Bronchial epithelial cell (primary cell): Measurements from ENCODE around the gene SLC25A40. TPM values are rescaled to one million over a fixed set of nuclear protein-coding genes. Genes with fewer than 3 reads are reported as not detected.
"Not testable (repeated sequence)": the region's sequence is repeated elsewhere in the genome, so short reads cannot be mapped to it uniquely, and the experiment has no call there.

ENCODE experiments used
- DNase-seq: peaks from one replicate; pipeline ENCODE4 v3.0.0-alpha.2; 2010; ENCODE audit warnings: low read depth
- FAIRE-seq: peaks from 2 replicates; lab custom pipeline; 2011; peaks lifted over from hg19 to GRCh38; lab: Jason Lieb, UNC
- H3K27me3 ChIP-seq: 2 replicates; pipeline ENCODE4 v1.5.1; 2011; ENCODE audit warnings: low read length; ENCODE audit not compliant: control insufficient read depth, insufficient read depth
- H3K36me3 ChIP-seq: 2 replicates; pipeline ENCODE4 v1.5.1; 2011; ENCODE audit warnings: low read length; ENCODE audit not compliant: control insufficient read depth, insufficient read depth
- H3K4me3 ChIP-seq: 2 replicates; pipeline ENCODE4 v1.5.1; 2011; ENCODE audit warnings: mild to moderate bottlenecking, low read depth, low read length, control low read depth
- CTCF ChIP-seq: IDR thresholded peaks from 2 replicates; pipeline ENCODE4 v1.5.1; 2011; ENCODE audit warnings: mild to moderate bottlenecking, moderate library complexity, low read length, control low read depth, inconsistent platforms; ENCODE audit not compliant: insufficient read depth, severe bottlenecking
- total RNA-seq: library from RNA; depleted of rRNA; stranded (reverse); fragments of >200 nt; gene quantifications from 2 replicates; pipeline ENCODE4 v1.2.1, GENCODE V29; 2014

Gene SLC25A40
- total RNA-seq, 1 donor from 2014 or later: 3.9 TPM

GRCh38 chr7:87874066-87874465, 2.1 kb downstream of the SLC25A40 start:
- Histone ChIP-seq H3K36me3 (peaks cover 4% of the 10 kb centered on the region), H3K27me3 (no peaks in the 10 kb centered on the region), H3K4me3 (no peak overlapping the region)
- FAIRE-seq: no peak
- DNase-seq: no peak
- TF ChIP-seq CTCF: no peak

- DNase-seq, H3K27me3 ChIP-seq, H3K4me3 ChIP-seq, H3K36me3 ChIP-seq, FAIRE-seq: not testable (repeated sequence)
These were observed 2.8 kb downstream of the SLC25A40 start for GRCh38 chr7:87873328-87873727.

- FAIRE-seq (no peak), DNase-seq (no peak)
- no peaks in the 10 kb centered on the region for H3K27me3 ChIP-seq
- peaks cover 4% of the 10 kb centered on the region for H3K36me3 ChIP-seq
- no peak overlapping the region for H3K4me3 ChIP-seq
- TF ChIP-seq CTCF: no peak
These were observed 3.8 kb downstream of the SLC25A40 start for GRCh38 chr7:87872346-87872745.

GRCh38 chr7:87870471-87870870, 5.7 kb downstream of the SLC25A40 start:
- H3K4me3 ChIP-seq: no peak overlapping the region
- FAIRE-seq (no peak), DNase-seq (no peak)
- H3K36me3 ChIP-seq: peaks cover 4% of the 10 kb centered on the region
- TF ChIP-seq CTCF: no peak
- H3K27me3 ChIP-seq: no peaks in the 10 kb centered on the region

- not testable (repeated sequence) for H3K27me3 ChIP-seq, H3K36me3 ChIP-seq, H3K4me3 ChIP-seq, DNase-seq, FAIRE-seq
These were observed 9.6 kb downstream of the SLC25A40 start for GRCh38 chr7:87866533-87866932.

- Histone ChIP-seq H3K36me3 (peaks cover 3% of the 10 kb centered on the region), H3K4me3 (no peak overlapping the region), H3K27me3 (no peaks in the 10 kb centered on the region)
- DNase-seq (no peak), FAIRE-seq (no peak)
- TF ChIP-seq CTCF: no peak
These were observed 10.1 kb downstream of the SLC25A40 start for GRCh38 chr7:87866089-87866488.

- no peak overlapping the region for H3K4me3 ChIP-seq
- TF ChIP-seq CTCF: no peak
- H3K27me3 ChIP-seq: no peaks in the 10 kb centered on the region
- no peak for DNase-seq
- no peak for FAIRE-seq
- H3K36me3 ChIP-seq: no peaks in the 10 kb centered on the region
These were observed 17.6 kb downstream of the SLC25A40 start for GRCh38 chr7:87858417-87859100.
